Erythroblast (primary cell): ENCODE data around the gene RNF19B.

Experiments
- GATA1 ChIP-seq: IDR thresholded peaks from 2 replicates; pipeline ENCODE4 v1.6.1; 2011; ENCODE audit warnings: low read depth, mild to moderate bottlenecking, control low read depth, low read length, moderate library complexity
- POLR2A ChIP-seq: IDR thresholded peaks from 2 replicates; pipeline ENCODE4 v1.6.1; 2011; ENCODE audit warnings: mild to moderate bottlenecking, low read length

- TF ChIP-seq POLR2A = no peak
- TF ChIP-seq GATA1 = no peak
These were observed 7.6 kb downstream of the RNF19B start for GRCh38 chr1:32957017-32957416.
